ENCODE measurements around the gene IWS1.

IWS1 gene

DNA sequence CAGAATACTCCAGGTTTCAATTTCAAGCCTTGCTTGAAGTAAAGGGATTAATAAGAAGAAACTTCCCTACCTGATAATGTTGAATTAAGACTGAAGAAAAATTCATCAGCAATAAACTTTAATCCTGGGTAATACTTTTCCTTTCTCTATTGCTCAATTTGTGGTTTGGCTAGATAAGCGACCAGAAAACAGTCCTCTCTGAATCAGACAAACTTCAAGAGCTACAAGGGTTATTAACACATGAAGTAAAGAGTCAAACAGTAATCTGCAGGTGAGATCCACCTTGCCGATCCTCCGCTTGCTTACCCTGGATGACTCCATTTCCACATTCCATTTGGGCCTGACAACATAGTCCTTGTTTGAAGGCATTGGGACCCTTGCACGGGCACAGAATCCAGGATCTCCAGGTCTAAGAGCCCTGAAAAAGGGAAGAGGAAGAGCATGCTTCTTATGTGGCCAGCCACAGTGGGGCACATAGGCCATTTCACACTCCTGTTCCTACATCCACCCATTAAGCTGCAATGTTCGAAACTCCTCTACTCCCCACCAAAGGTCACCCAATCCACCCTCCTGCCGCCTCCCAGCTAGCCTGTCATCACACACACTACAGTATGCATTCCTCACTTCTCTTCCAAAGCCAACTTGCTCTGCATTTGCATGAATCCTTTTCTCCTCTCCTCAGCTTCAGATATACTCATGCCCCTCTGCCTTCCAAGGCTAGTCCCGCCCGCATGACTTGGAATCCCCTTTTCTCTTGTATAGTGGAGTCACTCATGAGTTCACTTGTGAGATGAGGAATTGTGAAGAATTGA, 39.8 kb downstream of the IWS1 start:
- DNase-seq, result no peak

DNA sequence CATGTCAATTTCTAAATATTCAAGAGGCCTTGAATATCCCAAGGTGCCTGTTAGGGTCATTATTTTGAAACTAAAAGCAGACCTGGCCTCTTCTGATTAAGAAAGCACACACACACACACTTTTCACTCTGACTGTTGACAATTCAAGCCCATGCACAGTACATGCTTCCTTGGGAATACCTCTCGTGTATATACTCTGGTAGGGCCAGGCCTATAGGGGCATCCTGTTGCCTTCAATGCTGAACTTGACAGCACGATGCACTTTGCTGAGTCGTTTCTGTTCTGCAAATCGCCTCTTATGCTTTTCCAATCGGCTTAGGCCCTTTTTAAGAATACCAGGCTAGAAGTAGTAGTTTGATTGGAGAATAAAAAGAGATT, 40.6 kb downstream of the IWS1 start:
- DNase-seq, result no peak

DNA sequence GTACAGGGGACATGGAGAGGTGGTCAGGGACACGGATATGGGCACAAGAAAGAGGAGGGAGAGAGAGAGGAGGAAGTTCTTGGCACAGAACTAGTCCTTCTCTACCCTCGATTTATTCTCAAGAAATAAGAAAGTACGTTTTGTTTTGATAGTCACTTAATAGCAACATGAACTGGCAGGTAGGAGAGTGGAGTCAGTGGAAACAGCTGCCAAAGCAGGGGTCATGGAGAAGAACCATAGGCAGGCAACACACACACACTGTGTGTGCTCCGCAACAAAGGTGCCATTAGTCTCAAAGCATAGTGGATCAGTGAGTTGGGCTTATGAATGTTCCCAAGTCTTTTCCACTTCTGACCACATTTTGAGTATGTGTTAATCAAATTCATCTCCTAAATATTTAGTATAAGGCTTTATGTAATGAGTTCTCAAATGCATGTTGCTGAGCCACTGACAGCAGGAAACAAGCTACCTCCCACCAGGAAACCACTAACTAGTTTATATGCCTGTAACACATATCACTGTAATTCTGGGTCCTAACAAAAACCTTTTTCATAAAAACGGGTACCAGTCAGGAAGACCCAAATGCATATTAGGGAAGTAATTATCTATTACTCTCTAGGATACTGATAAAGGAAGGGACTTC, 41.1 kb downstream of the IWS1 start:
- no peak for DNase-seq

- DNase-seq, result no peak
Observed at GRCh38 chr2:127482031-127482430, 44.3 kb downstream of the IWS1 start.

GRCh38 chr2:127479866-127480743, 46.2 kb downstream of the IWS1 start:
- DNase-seq, result no peak

DNA sequence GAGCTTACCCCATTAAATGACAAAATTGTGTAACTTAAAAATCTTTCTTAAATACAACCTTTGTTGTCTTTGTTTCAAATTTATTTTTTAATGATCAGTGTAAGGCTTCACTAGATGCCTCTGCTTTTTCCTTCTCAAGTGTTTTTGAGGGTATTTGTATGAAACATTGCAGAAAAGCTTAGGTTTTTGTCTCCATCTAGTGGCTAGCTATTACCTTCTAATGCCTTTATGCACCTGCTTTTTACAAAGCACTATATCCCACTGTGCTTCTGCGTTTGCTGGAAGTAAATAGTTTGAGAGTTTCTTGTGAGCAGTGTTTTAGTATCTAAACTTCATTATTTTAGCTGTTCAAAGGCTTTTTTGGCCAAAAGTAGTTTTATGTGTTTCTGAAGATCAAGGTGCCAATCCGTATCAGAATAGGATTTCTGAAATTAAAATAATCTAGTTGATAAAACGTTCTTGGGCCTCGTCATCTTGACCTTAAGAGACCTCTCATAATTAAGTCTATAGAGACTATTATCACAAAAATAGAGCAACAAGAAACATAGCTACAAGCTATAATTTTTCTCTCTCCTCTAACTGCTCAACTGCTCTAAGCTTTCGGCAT, 47.0 kb downstream of the IWS1 start:
- no peak for DNase-seq

- no peak for DNase-seq
Observed at GRCh38 chr2:127475788-127476187, 50.5 kb downstream of the IWS1 start.

DNA sequence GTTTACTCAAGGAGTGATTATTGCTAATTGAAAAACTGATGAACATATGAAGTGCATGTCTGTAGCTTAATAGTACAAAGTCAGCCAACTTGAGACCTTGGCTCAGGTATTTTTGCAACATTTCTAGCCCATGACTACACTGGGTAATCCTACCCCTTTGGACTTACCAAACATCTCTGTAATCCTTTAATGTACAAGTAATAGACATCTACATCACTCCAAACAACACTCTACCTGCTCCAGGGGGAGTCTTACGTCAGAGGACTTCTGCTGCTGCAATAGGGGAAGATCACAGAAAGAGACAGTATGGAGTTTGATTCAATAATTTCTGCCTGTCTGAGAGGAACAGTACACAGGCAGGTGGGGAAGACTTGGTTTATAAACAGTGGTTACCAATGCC, 54.0 kb downstream of the IWS1 start:
- DNase-seq, result no peak

GRCh38 chr2:127471286-127471988, 54.9 kb downstream of the IWS1 start:
- DNase-seq, result no peak

- DNase-seq, result no peak
Observed at GRCh38 chr2:127469974-127470373, 56.3 kb downstream of the IWS1 start.

DNA sequence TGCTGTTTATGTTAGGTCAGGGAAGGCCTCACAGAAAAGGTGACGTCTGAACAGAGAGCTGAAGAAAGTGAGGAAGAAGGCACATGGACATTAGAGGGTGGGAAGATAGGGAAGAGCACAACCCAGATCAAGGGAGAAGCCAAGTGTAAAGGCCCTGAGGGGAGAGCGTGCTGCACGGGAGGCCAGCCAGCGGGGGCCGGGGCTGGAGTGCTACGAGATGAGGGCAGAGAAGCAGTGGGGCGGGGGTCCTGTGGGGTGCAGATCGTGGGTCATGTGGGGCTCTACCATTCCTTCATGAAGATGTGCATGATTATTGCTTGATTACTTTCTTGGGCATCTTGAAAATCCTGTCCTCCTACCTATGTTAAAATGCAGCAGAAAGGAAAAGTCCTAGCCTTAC, 57.2 kb downstream of the IWS1 start:
- DNase-seq, result no peak

GRCh38 chr2:127465258-127465657, 61.0 kb downstream of the IWS1 start:
- no peak for DNase-seq

DNA sequence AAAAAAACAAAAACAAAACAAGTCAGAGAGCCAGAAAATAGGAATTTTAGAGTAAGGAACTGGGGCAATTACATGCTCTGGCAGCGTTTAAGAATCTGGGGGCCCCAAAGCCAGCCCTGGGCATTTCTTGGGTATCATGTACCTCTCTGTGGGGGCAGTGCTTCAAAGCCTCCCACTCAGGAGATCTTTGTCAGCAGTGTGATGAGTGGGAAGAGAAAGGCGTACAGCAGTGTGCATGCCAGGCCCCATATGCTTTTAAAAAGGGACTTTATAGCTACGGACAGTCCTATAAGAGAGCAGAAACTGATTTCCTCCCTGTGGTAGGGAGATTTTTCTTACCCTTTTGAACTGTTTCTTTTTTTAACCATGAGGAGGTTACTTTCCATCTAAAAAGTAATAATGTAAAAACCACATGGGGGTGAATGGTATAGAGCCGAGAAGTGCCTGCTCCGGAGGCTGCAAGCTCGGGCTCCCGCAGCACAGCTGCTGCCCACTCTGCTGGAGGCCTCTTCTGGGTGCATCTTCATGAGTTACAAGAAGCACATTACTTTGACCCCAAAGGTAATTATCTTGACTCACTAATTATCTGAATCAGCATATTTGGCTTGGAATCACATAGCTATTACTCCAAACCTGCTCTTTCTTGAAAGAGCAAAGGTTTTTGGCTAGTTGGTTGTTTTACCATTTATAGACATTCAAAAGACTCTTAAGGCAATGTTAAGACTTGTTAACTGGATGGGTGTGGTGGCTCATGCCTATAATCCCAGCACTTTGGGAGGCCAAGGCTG, 61.6 kb downstream of the IWS1 start:
- DNase-seq, result no peak

DNA sequence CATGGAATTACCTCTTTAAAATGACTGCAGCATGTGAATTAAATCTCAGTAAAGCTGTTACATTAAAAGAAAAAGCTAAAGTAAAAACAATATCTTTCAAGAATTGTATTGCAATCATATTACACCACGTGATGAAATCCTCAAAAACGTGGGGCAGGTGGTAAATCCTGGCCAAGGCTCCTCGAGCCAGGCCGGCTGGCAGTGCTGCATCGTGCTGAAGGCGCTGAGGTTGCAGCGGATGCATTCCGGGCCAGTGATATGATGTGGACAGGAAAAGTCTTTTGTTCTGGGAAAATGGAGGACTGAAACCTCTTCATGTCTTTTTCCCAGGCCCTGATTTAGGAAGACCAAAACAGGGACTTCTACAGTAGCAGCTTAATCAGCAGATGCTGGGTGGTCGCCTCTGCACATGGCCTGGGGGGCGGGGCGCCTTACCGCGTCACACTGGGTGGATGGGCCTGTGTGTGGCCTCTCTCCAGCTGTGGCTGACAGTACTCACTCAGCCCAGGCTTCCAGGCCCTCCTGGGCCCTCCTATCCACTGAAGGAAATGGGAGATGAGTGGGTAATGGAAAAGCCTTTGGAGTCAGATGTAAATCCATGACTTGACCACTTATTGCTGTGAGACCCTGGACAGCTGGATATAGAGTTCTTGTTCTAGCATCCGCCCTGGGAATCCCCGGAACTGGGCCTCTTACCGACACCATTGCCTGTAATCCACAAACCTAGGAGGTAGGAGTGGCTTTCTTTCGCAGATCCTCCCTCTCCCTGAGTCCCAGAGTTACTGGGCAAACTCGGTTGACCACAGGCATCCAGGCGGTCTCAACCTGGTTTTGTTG, 62.9 kb downstream of the IWS1 start:
- no peak for DNase-seq

GRCh38 chr2:127462461-127462860, 63.8 kb downstream of the IWS1 start:
- no peak for DNase-seq

DNA sequence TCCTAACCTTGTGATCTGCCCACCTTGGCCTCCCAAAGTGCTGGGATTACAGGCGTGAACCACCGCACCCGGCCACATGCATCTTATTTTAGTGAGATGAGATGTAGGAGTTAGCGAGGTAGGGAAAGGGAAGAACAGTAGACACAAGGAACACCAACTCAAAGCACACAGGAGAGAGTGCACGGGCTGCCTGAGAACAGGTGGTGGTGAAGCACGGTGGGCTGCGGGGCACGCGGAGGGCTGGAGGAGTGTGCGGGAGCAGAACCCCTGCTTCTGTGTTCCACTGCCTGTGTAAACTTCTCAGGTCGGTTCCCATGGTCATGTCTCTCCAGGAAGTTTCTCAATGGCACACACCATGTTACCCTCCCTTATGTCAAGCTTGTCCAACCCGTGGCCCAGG, 69.3 kb downstream of the IWS1 start:
- no peak for DNase-seq

DNA sequence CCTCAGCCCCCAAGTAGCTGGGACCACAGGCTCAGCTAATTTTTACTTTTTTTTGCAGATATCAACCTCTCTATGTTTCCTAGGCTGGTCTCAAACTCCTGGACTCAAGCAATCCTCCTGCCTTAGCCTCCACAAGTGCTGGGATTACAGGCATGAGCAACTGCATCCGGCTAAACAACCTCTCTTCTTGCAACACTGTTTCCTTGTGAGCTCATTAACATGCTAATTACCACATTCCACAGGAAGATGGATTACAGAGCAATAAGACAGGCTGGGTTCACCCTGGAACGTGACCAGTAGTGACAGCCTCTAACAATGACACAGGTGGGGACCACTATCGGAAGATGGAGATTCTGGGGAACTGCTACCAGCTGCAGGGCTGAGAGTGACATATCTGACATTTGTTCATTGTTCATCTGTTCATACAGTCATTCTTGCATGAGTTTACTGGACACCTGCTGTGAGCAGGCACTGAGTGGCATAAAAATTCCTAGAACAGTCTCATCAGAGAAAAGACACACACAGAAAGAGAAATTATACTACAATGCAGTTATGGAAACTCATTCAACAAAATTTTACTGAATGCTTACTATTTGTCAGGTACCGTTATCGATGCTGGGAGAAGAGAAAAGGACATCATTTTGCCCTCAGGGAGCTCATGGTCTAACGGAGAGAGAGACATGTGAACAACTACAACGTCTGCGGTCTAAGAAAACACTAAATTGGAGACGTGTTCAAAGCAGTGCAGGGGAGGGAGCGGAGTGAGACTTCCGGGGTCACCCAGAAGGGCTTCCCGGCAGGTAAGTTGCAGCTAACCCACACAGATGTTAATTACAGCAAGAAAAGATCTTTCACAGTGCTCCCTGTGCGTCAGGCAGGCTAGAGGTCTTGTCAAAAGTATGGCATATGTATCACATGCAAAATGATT, 70.5 kb downstream of the IWS1 start:
- no peak for DNase-seq

DNA sequence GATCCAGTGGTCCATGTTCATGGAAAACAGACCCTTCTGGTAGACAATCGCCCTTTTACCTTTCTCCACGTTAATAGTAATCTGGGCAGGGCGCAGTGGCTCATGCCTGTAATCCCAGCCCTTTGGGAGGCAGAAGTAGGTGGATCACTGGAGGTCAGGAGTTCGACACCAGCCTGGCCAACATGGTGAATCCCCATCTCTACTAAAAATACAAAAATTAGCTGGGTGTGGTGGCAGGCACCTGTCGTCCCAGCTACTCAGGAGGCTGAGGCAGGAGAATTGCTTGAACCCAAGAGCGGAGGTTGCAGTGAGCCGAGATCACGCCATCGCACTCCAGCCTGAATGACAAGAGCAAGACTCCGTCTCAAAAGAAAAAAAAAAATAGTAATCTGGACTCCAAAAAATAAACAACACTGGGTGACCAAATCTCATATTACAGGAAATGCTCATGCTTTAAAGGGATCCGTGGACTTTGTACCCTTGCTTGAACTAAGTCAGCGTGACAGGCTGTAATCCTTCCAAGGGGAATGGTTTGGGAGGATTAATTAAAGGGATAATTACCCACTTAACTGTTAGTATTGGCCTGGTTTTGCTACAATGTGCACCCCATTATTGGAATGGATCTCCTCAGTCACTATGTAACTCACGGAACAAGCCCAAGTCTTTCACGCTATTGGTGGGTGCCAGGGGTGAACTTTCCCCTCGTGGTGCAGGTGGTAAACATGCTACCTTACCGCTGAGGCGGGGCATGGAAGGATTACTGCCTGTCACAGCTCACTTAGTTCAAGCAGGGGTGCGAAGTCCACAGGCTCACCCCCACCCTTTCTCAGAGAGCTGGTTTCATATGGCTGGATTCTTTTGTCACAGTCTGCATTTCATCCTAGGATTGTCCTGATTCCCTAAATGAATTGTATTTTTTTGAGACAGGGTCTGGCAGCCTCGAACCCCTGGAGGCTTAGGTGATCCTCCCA, 71.4 kb downstream of the IWS1 start:
- peak; percentile 38 for DNase-seq
